HuH-7 (cell line): ENCODE data around the gene COPB1.

ENCODE experiments used
- DNase-seq: peaks from one replicate; pipeline ENCODE4 v3.0.0; 2011; ENCODE audit warnings: low spot score

The COPB1 gene

DNA sequence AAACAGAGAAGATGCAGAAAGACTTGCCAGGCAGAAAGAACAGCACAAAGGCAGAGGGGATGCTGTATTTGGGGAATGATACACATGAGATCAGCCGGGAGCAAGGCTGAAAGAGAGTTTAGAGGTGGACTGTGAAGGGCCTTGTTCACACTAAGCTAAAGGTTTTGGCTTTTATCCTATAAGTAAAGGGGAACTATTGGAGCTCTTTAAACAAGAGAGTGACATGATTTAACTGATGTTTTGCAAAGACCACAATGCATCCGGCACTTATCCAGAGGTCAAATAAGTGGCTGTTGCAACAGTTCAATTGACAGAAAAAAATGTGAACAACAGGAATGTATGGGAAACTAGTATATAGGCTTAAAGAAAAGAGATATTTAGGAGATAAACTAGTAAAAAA, 76.0 kb downstream of the COPB1 start:
- no peak for DNase-seq

DNA sequence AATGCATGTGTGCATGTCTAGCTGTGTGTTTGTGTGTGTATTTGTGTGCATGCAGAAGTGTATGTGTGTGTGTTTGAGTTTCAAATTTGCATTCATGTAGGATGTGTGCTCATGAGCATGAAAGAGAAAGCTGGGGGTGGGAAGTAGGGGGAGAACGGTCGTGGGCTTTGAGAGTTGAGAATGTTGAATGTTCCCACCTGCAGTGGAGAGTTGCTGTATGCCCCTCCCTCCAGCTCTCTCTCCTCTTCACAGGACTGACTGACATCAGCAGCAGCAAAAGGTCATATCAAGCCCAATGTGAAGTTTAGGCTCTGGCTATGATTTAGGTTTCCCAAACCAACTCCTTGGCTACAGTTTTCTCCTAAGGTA, 76.8 kb downstream of the COPB1 start:
- DNase-seq: no peak

DNA sequence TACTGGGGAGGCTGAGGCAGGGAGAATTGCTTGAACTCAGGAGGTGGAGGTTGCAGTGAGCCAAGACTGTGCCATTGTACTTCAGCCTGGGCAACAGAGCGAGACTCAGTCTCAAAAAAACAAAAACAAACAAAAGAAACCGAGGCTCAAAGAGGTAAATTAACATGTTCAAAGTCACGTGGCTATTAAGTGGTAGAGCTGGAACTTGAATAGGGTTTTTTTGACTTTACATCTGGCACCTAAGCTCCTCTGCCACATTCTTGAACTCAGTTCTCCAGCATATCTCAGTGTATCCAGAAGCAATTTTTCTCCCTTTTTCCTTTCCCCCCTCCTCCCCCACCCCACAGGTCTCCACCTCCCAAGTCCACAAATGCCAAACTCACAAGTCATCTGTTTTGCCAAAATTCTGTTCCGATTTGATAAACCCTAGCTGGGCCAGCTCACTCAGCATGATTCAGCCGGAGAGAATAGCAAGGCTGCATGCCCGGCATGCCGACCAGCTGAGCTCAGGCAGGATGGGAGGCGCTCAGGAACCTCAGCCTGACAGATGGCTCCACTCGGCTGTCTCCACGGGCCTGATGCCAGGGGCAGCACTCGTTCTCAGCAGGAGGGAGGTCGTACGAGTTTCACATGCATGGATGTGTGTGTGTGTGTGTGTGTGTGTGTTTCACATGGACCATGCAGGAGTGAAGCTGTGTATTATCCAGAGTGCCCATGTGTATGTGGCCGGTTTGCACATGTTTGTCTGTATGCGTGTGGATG, 77.4 kb downstream of the COPB1 start:
- DNase-seq: no peak

DNA sequence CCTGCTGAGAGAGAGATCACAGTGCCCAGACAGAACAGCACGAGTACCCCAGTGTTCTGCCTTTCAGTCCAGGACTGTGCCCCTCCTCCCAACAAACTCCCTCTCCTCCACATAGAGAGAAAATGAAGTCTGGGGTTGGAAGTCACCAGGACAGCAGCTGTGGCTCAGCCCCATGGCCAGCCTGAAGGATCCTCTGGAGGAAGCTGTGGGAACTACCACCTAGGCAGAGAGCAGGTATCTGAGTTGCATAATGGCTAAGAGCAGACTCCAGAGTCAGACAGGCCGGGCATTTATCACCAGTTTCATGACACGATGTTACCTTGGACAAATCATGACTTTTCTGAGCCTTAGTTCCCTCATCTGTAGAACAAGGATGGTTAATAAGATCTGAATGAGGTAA, 79.4 kb downstream of the COPB1 start:
- DNase-seq: peak; percentile 9

- DNase-seq: peak; percentile 44
These were observed 80.7 kb downstream of the COPB1 start for GRCh38 chr11:14418801-14419417.

DNA sequence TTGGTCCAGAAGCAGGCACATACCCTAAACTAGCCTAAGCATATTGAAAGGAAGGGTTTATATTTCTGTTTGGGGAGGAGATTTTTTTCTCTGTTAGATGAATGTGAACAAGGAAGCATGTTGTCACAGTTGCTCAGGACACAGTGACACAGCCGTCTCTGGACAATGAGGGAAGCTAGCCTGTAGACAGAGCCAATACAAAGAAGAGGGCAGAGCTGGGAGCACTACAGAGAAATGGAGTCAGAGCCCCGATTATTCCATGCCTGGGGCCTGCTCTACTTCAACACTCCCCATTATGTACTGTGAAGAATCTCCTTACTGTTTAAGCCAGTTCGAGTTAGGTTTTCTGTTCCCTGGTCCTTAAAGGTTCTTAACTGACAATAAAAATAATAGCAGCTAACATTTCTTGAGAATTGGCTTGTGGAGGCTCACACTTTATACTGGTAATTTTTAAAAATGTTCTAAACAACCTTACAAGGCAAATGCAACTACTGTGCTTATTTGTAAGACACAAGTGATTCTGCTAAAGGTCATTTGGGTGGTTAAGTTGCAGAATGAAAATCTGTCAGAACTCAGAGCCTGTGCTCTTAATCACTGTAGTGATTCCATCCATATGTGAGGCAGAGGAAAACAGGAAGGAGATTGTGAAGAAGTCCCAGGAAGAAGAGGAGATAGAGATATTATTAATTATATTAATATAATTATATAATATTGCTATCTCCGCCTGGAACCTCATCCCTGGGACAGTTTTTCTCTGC, 81.8 kb downstream of the COPB1 start:
- no peak for DNase-seq

- no peak for DNase-seq
These were observed 82.4 kb downstream of the COPB1 start for GRCh38 chr11:14417186-14417585.

DNA sequence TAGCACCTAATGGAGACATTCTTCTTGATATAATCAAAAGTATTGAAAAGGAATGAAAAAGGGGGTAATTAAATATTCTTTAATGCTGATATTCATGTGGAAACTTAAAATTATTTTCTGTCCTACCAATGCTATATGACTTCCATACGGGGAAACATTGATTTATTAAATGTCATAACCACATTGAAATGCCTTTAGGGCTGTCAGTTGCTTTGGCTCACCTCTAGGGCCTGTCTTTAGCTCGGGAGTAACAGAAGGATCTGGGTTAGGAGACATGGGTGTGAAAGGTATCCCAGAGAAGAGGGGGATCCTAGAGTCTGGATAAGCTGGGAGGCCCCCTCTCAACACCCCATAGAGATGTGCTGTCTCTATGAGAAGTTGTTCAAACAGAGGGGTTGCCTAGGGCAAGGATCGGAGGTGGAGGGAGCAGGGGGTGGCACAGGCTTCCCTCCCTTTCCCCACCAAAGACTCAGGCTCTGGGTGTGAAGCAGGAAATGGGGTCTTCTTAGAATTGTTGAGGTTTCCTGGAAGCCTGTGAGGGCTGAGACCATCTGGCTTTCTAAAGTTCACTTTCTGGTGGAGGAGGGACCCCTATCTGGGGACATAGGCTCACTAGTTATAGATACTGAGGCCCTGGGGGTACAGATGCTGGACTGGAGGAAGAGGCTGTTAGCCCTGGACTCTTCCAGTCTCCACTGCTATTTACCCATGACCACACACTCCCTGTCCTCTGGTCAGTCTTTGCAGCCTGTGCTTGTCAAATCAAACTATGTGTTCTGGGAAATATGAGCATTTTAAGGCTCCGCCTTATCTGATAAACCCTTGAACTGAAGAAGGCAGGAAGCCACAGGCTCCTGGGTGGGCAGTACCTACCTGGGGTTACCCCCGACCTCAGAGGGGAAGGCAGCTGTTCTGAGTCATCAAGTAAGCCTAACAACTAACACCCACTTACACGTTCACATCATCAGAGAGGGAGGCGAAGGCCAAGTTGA, 84.8 kb downstream of the COPB1 start:
- DNase-seq: no peak

DNA sequence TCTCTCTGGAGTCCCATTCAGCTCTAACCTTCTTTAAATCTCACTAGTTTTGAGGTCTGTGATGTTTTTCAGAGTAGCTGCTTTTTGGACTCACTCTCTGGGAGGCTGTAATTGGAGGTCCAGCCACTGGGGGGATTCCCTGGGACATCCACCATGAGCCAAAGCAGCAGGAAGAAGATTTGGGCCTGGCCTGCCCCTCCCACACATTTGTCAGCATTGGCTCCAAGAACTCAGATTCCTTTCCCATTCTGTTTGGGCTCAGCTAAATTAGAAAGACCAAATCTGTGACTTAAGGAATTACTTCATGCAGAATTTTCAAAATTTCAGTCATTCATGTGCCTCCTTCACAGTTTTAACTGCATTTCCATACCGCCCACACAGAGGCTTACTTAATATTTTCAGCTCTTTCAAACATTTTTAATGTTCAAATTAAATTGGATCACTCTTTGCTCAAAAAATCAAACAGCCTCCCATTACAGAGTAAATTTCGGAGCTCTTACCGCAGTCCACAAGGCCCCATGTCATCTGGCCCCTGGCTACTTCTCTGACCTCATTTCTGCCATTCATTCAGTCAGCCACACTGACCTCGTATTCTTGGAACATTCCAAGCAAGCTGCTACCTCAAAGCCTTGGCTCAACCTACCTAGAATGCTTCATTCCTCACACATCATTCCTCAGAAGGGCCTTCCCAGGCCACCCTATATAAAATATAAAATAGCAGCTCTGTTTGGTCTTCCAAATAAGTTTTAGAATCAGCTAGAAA, 86.1 kb downstream of the COPB1 start:
- peak; percentile 9 for DNase-seq

- DNase-seq: no peak
These were observed 87.8 kb downstream of the COPB1 start for GRCh38 chr11:14411818-14412217.

DNA sequence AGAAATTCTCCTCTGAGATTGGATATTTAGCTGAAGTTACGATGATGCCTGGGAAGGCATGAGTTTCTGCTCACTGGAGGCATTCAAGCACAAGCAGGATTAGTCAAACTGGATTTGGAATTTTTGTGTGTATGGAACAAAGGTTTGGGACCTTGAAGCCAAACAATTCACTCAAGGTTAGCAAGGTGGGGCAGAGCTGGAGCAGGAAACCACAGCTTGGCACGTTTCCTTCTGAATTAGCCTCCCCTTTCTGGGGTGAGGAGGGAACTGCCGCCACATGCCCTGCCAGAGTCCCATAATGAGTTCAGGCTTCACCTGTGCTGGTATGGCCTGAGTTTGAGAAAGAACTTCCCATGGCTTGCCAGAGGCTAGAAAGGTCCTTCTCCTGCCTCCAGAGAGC, 89.7 kb downstream of the COPB1 start:
- no peak for DNase-seq

DNA sequence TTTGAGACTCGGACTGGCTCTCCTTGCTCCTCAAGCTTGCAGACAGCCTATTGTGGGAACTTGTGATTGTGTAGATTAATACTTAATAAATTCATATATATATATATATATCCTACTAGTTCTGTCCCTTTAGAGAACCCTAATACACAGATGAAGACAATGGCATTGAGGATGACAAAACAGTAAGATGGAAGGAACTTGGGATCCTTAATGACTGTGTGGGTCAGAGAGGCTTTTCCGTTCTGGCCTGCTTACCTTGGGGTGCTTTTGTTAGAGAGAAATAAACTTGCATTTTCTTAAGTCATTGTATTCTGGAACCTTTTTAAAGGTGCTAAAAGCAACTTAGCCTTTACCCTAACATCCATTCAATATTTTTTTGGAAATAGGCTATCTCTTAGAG, 91.0 kb downstream of the COPB1 start:
- DNase-seq: no peak
